ENCODE measurements around the gene LPCAT1. TPM values are rescaled to one million over a fixed set of nuclear protein-coding genes. Genes with fewer than 3 reads are reported as not detected.

LPCAT1 gene
- total RNA-seq, 1 experiment from 2014 or later, result 59.8 TPM

GRCh38 chr5:1507014-1507375, 16.8 kb downstream of the LPCAT1 start:
- no peak for ATAC-seq
- BruUV-seq (replicated peaks), result no TSS peak
- H3K27ac ChIP-seq (ENCODE audit: low read length), result no peak overlapping the region
- no peak overlapping the region for H3K4me3 ChIP-seq (ENCODE audit: low read depth in 2 of 2, low read length in 2 of 2)
- H3K27me3 ChIP-seq (ENCODE audit: control insufficient read depth, insufficient read depth, low read length), result no peaks in the 10 kb centered on the region
- ChIA-PET CTCF (interaction anchor here (0.7 kb wide), 1 partner anchor 41 kb away, joined by 4 read pairs; no protein-coding TSS in a partner anchor), POLR2A (no interaction called here)
- no peaks in the 10 kb centered on the region; the same call in 1 of the 2 replicates for H3K36me3 ChIP-seq (ENCODE audit: control insufficient read depth, insufficient read depth, low read length)
- TF ChIP-seq SIN3A (IDR thresholded peaks at IDR 0.05; ENCODE audit: borderline replicate concordance, insufficient read depth, low read depth, low read length) (no peak), TCF7L2 (IDR thresholded peaks at IDR 0.05; ENCODE audit: low read depth, low read length) (no peak), POLR2AphosphoS5 (IDR thresholded peaks at IDR 0.05; ENCODE audit: low read depth, low read length) (no peak), CTCF (IDR thresholded peaks at IDR 0.05) (no peak), REST (IDR thresholded peaks at IDR 0.05; ENCODE audit: insufficient read depth in 1 of 2, low read depth in 2 of 2, low read length in 1 of 2) (no peak)
- intact Hi-C loops (cut with micrococcal nuclease; ENCODE audit: unreplicated experiment) (no loop called here), in situ Hi-C loops (cut with HindIII; ENCODE audit: low pct_unique_long_range_greater_than_20kb, low sequenced_read_pairs) (no loop called here)
- DNase-seq (ENCODE audit: low read depth, low spot score), result no peak
- H3K9me3 ChIP-seq (ENCODE audit: control insufficient read depth, insufficient read depth, low read depth, low read length), result no peaks in the 10 kb centered on the region
- H3K4me1 ChIP-seq (ENCODE audit: control insufficient read depth, insufficient read depth, low read length), result no peaks in the 10 kb centered on the region

GRCh38 chr5:1506242-1507013, 17.3 kb downstream of the LPCAT1 start:
- H3K9me3 ChIP-seq (ENCODE audit: control insufficient read depth, insufficient read depth, low read depth, low read length), result no peaks in the 10 kb centered on the region
- intact Hi-C loops (cut with micrococcal nuclease; ENCODE audit: unreplicated experiment) (no loop called here), in situ Hi-C loops (cut with HindIII; ENCODE audit: low pct_unique_long_range_greater_than_20kb, low sequenced_read_pairs) (no loop called here)
- DNase-seq (ENCODE audit: low read depth, low spot score) (no peak), ATAC-seq (no peak)
- H3K4me3 ChIP-seq (ENCODE audit: low read depth in 2 of 2, low read length in 2 of 2), result no peak overlapping the region
- ChIA-PET POLR2A (no interaction called here), CTCF (no interaction called here)
- H3K4me1 ChIP-seq (ENCODE audit: control insufficient read depth, insufficient read depth, low read length), result no peaks in the 10 kb centered on the region
- H3K36me3 ChIP-seq (ENCODE audit: control insufficient read depth, insufficient read depth, low read length), result no peaks in the 10 kb centered on the region; the same call in 1 of the 2 replicates
- TF ChIP-seq POLR2AphosphoS5 (IDR thresholded peaks at IDR 0.05; ENCODE audit: low read depth, low read length), result no peak
- no peak for TF ChIP-seq REST (IDR thresholded peaks at IDR 0.05; ENCODE audit: insufficient read depth in 1 of 2, low read depth in 2 of 2, low read length in 1 of 2)
- no peak for TF ChIP-seq SIN3A (IDR thresholded peaks at IDR 0.05; ENCODE audit: borderline replicate concordance, insufficient read depth, low read depth, low read length)
- TF ChIP-seq TCF7L2 (IDR thresholded peaks at IDR 0.05; ENCODE audit: low read depth, low read length), result no peak
- no peak for TF ChIP-seq CTCF (IDR thresholded peaks at IDR 0.05)
- H3K27me3 ChIP-seq (ENCODE audit: control insufficient read depth, insufficient read depth, low read length), result no peaks in the 10 kb centered on the region
- BruUV-seq (replicated peaks), result no TSS peak
- H3K27ac ChIP-seq (ENCODE audit: low read length), result no peak overlapping the region

All from Panc1 (cell line).